ENCODE data around the gene STK32C.

DNA sequence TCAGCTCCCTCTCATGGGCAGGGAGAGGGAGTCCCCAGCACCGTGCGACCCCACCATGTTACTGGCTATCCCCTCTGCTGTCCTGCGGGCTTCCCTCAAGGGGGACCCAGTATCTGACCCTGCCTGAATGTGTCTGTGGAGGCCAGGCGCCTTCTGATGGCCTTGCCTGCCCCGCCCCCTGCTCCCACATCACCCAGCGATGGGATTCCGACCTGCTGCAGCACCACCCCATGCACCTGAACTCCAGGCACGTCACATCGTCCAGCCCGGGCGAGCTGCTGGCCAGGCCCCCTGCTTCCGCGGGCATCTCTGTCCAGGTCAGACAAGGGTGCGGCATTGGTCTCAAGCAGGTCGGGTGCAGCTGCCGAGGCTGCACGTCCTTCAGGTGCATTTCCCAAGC lies 43.2 kb upstream of the STK32C start:
- TF ChIP-seq POLR2A (IDR thresholded peaks at IDR 0.05; ENCODE audit: low read depth, low read length), result no peak
- no peak for TF ChIP-seq SPI1 (IDR thresholded peaks at IDR 0.05; ENCODE audit: low read depth, low read length)
